HFFc6 (cell line): ENCODE results near the gene TEX13A. TPM values are rescaled to one million over a fixed set of nuclear protein-coding genes. Genes with fewer than 3 reads are reported as not detected.

Source experiments
- DNase-seq: peaks from one replicate; pipeline ENCODE4 v3.0.0-alpha.2; 2018
- H3K27ac Mint-ChIP-seq: 2 replicates; pipeline ENCODE4 v1.8.0; 2020; ENCODE audit warnings: mild to moderate bottlenecking, mixed read lengths
- H3K27me3 Mint-ChIP-seq: 2 replicates; pipeline ENCODE4 v1.8.0; 2021; ENCODE audit warnings: mild to moderate bottlenecking, moderate library complexity, mixed read lengths; ENCODE audit not compliant: insufficient read depth
- H3K36me3 Mint-ChIP-seq: 2 replicates; pipeline ENCODE4 v1.8.0; 2021; ENCODE audit warnings: low read depth, mixed read lengths
- H3K4me1 Mint-ChIP-seq: 2 replicates; pipeline ENCODE4 v1.8.0; 2020; ENCODE audit warnings: low read depth, mixed read lengths
- H3K4me3 Mint-ChIP-seq: 2 replicates; pipeline ENCODE4 v1.8.0; 2020; ENCODE audit warnings: mild to moderate bottlenecking, moderate library complexity, mixed read lengths
- H3K9me3 Mint-ChIP-seq: 2 replicates; pipeline ENCODE4 v1.8.0; 2020; ENCODE audit warnings: mild to moderate bottlenecking, mixed read lengths
- CTCF ChIP-seq: fragments of 200-600 bp; sonication (generic); IDR thresholded peaks from 2 replicates; pipeline ENCODE4 v1.5.0; 2021; ENCODE audit warnings: antibody characterized with exemption, mild to moderate bottlenecking
- long read RNA-seq: library from polyadenylated mRNA; unstranded; transcript quantifications from one replicate; pipeline ENCODE4 v2.0.0, GENCODE V29; 2019
- total RNA-seq, 6 experiments: library from RNA; stranded (reverse); fragmentation: NEBNext Ultra II Directional; extraction: Animal tissue kit (Norgen Biotek cat#: 25700); gene quantifications; 2 replicates in 1 of 6; 3 replicates in 5 of 6; pipeline ENCODE4 v1.2.3, GENCODE V29; 2021

TEX13A gene
- total RNA-seq: not detected
- long read RNA-seq: 0 reads

GRCh38 chrX:105220636-105221035, at the start of gene TEX13A:
Gene TEX13A (minus strand): TSS chrX:105220694. CDS start chrX:105220397, 297 bp downstream.
- DNase-seq: no peak
- Mint-ChIP-seq H3K9me3 (no peaks in the 10 kb centered on the region), H3K4me3 (no peak within 1 kb of the TSS), H3K27ac (no peak within 1 kb of the TSS), H3K27me3 (no peaks in the 10 kb centered on the region), H3K4me1 (no peaks in the 10 kb centered on the region), H3K36me3 (no peaks in the 10 kb centered on the region)
- TF ChIP-seq CTCF: no peak

GRCh38 chrX:105269386-105269785, 48.9 kb upstream of the TEX13A start:
- no peak for TF ChIP-seq CTCF
- Mint-ChIP-seq H3K36me3 (no peaks in the 10 kb centered on the region; the same call in 1 of the 2 replicates), H3K27ac (no peak overlapping the region), H3K9me3 (no peaks in the 10 kb centered on the region; the same call in 1 of the 2 replicates), H3K4me3 (no peak overlapping the region), H3K27me3 (no peaks in the 10 kb centered on the region), H3K4me1 (no peaks in the 10 kb centered on the region)
- no peak for DNase-seq

- no peak overlapping the region for H3K27ac Mint-ChIP-seq
- H3K9me3 Mint-ChIP-seq: no peaks in the 10 kb centered on the region; the same call in 1 of the 2 replicates
- H3K4me1 Mint-ChIP-seq: no peaks in the 10 kb centered on the region
- H3K4me3 Mint-ChIP-seq: no peak overlapping the region
- H3K27me3 Mint-ChIP-seq: no peaks in the 10 kb centered on the region
- TF ChIP-seq CTCF: no peak
- no peaks in the 10 kb centered on the region; the same call in 1 of the 2 replicates for H3K36me3 Mint-ChIP-seq
- DNase-seq: no peak
These were observed 46.7 kb upstream of the TEX13A start for GRCh38 chrX:105267167-105267566.

GRCh38 chrX:105266456-105266855, 46.0 kb upstream of the TEX13A start:
- DNase-seq: no peak

GRCh38 chrX:105265093-105265492, 44.6 kb upstream of the TEX13A start:
- H3K9me3 Mint-ChIP-seq: no peaks in the 10 kb centered on the region; the same call in 1 of the 2 replicates
- no peaks in the 10 kb centered on the region for H3K27me3 Mint-ChIP-seq
- no peak overlapping the region for H3K4me3 Mint-ChIP-seq
- H3K27ac Mint-ChIP-seq: no peak overlapping the region
- TF ChIP-seq CTCF: no peak
- DNase-seq: no peak
- H3K36me3 Mint-ChIP-seq: no peaks in the 10 kb centered on the region
- no peaks in the 10 kb centered on the region for H3K4me1 Mint-ChIP-seq

More at GRCh38 chrX:105266456-105266855, 46.0 kb upstream of the TEX13A start:
- Mint-ChIP-seq H3K4me3 (no peak overlapping the region), H3K9me3 (no peaks in the 10 kb centered on the region; the same call in 1 of the 2 replicates), H3K27me3 (no peaks in the 10 kb centered on the region), H3K4me1 (no peaks in the 10 kb centered on the region), H3K27ac (no peak overlapping the region), H3K36me3 (no peaks in the 10 kb centered on the region; the same call in 1 of the 2 replicates)
- TF ChIP-seq CTCF: no peak
